Measurements from ENCODE around the gene TNFRSF13B. TPM values are rescaled to one million over a fixed set of nuclear protein-coding genes. Genes with fewer than 3 reads are reported as not detected.

The TNFRSF13B gene
- polyA plus RNA-seq, 4 donors, result not detected

DNA sequence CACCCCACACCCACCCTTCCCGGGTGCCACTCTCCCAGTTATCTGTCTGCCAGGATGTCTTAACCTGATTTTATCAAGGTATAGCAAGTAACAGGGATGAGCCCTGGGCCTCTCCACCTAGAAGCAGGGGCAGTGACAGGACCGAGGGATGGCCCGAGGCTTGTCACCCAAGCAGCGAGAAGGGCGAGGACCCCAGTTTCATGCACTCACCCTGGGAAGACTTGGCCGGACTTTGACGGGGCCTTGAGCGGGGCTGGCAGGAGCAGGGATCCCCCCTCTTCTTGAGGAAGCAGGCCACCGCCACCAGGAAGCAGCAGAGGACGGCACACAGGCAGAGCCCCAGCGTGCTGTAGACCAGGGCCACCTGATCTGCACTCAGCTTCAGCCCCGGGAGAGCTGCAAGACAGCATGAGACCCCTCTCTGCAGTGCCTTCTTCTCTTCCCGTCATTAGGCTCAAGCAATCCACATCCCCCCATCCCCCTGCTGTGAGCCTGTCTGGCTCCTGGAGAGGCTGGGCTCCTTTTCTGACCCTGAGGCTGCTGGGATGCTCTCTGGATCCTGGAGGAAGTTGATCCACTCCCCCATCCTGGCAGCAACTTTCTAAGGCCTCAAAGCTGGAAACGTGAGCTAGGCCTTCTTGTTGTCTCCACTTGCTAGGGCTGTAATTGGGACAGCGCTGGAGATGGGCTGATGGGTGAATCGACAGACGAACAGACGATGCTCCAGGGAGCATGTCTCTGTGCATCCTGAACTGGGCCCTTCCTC lies 31.6 kb downstream of the TNFRSF13B start:
- DNase-seq (ENCODE audit: low read depth in 4 of 4, low spot score in 3 of 4), result no peak

- no peak for DNase-seq (ENCODE audit: low read depth in 4 of 4, low spot score in 3 of 4)
Observed at GRCh38 chr17:16939606-16940115, 32.3 kb downstream of the TNFRSF13B start.

GRCh38 chr17:16939208-16939576 lies 32.7 kb downstream of the TNFRSF13B start:
- DNase-seq (ENCODE audit: low read depth in 4 of 4, low spot score in 3 of 4), result no peak

- no peak for DNase-seq (ENCODE audit: low read depth in 4 of 4, low spot score in 3 of 4)
Observed at GRCh38 chr17:16938496-16939207, 33.3 kb downstream of the TNFRSF13B start.

GRCh38 chr17:16938031-16938430 lies 33.9 kb downstream of the TNFRSF13B start:
- DNase-seq (ENCODE audit: low read depth in 4 of 4, low spot score in 3 of 4), result no peak

- DNase-seq (ENCODE audit: low read depth in 4 of 4, low spot score in 3 of 4), result no peak
Observed at GRCh38 chr17:16937431-16937830, 34.5 kb downstream of the TNFRSF13B start.

DNA sequence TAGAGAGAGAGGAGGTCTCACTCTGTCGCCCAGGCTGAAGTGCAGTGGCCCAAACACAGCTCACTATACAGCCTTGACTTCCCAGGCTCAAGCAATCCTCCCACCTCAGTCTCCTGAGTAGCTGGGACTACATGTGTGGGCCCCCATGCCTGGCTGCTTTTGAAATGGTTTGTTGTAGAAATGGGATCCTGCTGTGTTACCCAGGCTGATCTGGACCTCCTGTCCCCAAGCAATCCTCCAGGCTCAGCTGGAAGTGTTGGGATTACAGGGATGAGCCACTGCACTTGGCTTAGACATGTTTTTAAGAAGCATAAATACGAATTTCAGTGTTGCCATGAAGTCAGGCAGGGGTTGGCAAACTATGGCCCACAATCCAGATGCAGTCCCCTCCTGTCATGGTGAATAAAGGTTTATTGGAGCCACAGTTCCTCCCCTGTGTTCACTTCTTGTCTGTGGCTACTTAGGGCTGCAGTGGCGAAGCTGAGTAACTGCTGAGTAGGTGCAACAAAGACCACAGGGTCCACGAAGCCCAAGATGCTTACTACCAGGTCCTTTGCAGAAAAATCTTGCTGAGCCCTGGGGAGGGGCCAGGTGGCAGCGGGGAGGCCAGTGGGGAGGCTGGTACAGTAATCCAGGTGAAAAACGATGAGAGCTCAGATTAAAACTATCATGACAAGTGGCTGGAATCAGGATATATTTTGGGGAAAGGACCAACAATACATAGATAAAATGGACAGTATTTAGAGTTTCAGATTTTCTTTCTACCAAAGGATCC lies 35.2 kb downstream of the TNFRSF13B start:
- no peak for DNase-seq (ENCODE audit: low read depth in 4 of 4, low spot score in 3 of 4)

- DNase-seq (ENCODE audit: low read depth in 4 of 4, low spot score in 3 of 4), result no peak
Observed at GRCh38 chr17:16935786-16936185, 36.1 kb downstream of the TNFRSF13B start.

- no peak for DNase-seq (ENCODE audit: low read depth in 4 of 4, low spot score in 3 of 4)
Observed at GRCh38 chr17:16935241-16935663, 36.7 kb downstream of the TNFRSF13B start.

DNA sequence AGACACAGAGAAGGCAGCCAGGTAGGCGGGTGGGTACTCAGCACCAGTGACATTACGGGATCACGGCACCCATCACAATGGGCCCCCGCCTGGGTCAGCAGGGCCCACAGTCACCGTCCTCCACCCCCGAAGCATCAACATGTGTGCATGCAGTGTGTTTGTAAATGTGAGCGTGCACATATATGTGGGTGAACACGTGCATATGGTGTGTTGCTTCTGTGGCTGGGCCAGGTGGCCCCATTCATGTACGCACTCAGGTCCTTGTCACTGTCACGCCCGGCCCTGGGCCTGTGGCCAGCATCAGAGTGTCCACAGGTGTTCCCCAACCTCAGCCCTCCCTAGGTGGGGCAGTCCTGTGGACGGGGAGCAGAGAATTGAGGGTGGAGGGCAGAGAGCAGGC lies 37.1 kb downstream of the TNFRSF13B start:
- no peak for DNase-seq (ENCODE audit: low read depth in 4 of 4, low spot score in 3 of 4)

- no peak for DNase-seq (ENCODE audit: low read depth in 4 of 4, low spot score in 3 of 4)
Observed at GRCh38 chr17:16934133-16934795, 37.7 kb downstream of the TNFRSF13B start.

DNA sequence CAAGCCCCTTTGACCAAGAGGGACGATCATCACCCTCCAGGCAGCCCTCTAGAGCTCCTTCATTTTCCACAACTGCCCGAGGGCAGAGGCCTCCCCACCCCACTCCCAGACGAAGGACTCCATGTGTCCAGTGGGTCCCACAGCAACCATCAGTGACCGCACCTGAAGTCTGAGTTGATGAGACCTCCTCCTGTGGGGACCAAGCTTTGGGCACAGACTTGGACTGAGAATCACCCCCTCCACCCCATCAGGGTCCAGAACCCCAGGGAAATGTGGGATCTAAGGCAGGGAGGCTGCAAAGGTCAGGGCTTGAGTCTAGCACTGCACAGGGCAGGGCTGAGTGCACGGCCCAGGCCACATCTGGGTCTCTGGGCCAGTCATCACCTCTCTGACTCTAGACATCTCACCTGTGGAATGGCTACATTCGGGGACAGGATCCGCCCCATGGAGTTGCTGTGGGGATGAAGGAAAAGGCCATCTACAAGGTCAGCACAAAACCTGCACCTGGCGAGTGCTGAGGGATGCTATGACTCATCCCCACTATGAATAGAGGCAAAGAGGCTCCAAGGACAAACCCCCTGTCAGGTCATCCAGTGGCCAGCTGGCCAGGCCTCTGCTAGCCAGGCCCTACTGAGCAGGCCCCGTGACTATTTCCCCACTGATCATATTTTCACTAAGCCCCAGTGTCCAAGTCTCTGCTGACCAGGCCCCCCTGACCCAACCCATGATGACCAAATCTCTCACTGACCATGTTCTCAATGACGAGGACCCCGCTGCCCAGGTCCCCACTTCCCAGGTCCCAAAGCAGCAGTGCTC lies 38.4 kb downstream of the TNFRSF13B start:
- no peak for DNase-seq (ENCODE audit: low read depth in 4 of 4, low spot score in 3 of 4)

DNA sequence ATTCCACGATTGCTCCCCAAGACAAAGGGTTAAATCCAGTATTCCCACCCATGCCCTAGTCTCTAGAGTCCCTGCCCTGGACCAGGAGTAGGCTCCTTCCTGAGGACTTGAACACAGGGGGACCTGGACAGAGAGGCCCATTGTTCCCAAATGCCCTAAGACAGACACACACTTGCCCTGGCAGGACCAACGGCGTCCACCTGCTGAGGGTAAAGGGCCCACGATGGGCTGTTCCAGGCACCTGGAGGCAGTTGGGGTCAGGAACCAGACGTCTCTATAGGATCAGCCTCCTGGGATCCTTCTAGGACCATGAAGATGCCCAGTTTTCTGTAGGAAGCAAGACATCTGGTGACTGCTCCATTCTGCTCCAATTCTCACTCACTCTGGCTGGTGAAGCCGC lies 39.3 kb downstream of the TNFRSF13B start:
- no peak for DNase-seq (ENCODE audit: low read depth in 4 of 4, low spot score in 3 of 4)

DNA sequence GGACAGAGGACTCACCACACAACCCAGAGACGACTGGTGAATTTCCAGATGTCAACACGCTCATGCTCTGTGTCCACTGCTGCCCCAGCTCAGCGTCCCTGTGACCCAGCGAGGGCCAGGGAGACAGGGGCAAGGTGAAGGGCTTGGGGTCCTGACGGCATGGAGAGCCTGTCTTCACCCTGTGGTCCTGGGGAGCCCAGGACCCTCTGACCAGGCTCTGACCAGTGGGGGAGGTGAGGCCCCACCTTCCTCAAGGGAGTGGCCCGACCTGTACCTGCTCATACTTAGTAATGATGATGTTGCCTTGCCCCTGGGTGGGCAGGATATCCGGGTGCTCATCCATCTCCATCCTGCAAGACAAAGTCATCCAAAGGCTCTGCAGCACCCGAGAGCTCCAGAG lies 39.8 kb downstream of the TNFRSF13B start:
- DNase-seq (ENCODE audit: low read depth in 4 of 4, low spot score in 3 of 4), result no peak

DNA sequence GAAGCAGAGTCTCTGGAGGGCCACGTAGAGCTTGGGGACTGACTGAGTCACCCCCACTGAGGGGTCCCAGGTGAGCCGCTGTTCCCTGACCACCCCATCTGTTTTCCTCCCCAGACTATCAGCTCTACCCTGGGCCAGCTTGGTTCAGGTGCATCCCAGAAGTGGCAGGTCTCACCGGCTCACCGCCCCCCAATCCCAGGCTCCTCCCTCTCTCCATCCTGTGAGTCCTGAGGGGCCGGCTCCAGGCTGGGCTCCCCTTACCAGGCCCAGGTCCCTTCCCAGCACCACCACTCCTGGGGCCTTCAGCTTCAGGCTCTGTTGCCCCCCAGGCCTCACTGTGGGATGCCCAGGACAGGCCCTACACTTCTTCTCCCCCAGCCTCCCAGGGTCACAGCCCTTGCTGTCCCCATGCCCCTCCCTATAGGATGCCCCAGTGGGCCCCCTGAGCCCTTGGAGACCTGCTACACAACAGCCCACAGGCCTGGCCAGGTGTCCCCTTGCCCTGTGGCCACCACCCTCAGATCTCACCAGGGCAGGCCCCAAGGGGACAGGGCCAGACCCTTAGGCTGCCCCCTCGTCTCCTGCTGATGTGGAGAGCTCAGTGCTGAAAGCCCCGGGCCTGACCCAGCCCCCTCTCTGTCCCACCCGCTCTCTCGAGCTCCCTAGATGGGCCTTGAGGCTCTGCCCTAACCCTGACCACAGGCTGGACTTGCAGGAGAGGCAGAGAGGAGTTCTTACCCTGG lies 40.4 kb downstream of the TNFRSF13B start:
- DNase-seq (ENCODE audit: low read depth in 4 of 4, low spot score in 3 of 4), result no peak

- no peak for DNase-seq (ENCODE audit: low read depth in 4 of 4, low spot score in 3 of 4)
Observed at GRCh38 chr17:16930571-16931317, 41.2 kb downstream of the TNFRSF13B start.

GRCh38 chr17:16929757-16930520 lies 42.0 kb downstream of the TNFRSF13B start:
- no peak for DNase-seq (ENCODE audit: low read depth in 4 of 4, low spot score in 3 of 4)
